HG03571 (cell line): ENCODE data around the gene PITPNM2.
"Not testable (repeated sequence)": the region's sequence is repeated elsewhere in the genome, so short reads cannot be mapped to it uniquely, and the experiment has no call there.

ENCODE experiments used
- ATAC-seq: cut with Tn5 transposase; IDR thresholded peaks from one replicate; pipeline ENCODE4 v1.9.1; 2021; ENCODE audit not compliant: unreplicated experiment

PITPNM2 gene

DNA sequence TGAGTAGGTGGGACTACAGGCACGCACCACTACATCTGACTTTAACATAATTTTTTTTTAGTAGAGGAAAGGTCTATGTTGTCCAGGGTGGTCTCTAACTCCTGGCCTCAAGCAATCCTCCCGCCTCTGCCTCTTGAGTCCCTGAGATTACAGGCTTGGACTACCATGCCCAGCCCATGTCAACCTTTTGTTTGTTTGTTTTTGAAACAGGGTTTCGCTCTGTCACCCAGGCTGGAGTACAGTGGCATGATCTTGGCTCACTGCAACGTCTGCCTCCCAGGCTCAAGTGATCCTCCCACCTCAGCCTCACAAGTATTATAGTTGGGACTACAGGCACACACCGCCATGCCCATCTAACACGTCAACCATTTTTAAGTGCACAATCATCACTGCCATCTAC, 29.2 kb downstream of the PITPNM2 start:
- ATAC-seq = no peak

DNA sequence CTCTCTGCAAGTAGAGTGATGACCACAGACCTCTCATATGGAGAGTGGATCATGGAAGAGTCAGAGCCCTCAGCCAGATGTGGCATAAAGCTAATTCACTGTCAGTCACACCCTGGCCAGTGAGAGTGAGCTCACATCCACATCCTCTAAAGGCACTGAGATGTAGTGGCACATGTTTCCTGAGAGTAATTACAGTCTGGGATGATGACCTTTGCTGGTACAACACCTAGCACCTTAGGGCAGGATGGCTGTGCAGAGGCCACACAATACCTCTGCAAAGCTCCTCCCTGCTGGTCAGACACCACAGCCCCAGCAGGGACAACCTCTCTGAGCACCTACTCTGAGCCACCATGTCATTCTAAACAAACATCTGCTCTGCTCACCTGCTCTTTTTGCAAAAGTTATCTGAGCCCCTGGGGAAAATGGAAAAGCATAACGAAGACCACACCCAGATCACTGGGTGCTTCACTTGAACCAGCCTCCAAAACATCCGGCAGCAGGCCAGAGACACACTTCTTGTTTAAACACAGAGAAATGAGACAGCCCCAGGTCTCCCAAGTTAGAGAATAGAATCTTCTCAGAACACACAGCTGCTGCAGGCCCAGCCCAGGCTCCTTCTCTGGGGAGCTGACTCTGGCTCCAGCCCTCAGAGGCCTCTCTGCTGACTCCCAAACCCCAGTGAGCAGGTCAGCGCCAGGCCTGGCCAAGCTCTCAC, 30.3 kb downstream of the PITPNM2 start:
- ATAC-seq = no peak

DNA sequence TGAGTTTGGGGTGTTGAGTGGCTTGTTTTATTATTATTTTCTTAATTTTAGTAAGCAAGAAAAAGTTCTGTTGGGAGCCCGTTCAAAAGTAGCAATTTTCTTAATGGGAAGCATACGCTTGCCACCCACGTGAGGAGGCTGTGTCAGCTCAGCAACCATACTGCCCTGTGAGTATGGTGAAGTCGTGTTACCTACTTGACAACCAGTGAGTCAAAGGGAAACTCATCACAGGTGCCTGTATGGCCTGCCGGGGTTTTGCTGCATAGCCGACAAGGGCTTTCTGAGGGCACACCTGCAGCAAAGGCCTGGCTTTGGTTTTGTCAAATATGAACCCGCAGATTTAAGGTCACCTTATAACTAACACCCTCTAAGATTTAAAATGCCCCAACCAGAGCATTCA, 31.1 kb downstream of the PITPNM2 start:
- peak; percentile 54 for ATAC-seq

DNA sequence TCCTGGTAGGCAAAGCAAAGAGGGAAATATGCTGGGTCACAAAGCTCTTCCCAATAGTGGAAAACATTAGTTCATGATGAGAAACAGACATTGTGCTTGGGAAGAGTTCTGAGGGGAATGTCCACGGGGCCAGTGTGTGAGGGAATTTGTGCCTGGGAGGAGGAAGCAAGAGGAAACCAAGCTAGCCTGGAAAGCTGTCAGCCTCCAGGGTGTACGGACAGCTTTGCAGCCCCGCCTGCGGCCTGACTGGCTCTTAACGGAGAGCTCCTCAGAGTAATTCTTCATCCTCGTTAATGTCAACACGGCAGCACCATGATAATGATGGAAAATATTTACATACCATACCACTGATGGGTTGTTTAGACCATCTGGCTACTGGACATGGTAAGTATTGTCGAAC, 32.4 kb downstream of the PITPNM2 start:
- ATAC-seq = no peak

DNA sequence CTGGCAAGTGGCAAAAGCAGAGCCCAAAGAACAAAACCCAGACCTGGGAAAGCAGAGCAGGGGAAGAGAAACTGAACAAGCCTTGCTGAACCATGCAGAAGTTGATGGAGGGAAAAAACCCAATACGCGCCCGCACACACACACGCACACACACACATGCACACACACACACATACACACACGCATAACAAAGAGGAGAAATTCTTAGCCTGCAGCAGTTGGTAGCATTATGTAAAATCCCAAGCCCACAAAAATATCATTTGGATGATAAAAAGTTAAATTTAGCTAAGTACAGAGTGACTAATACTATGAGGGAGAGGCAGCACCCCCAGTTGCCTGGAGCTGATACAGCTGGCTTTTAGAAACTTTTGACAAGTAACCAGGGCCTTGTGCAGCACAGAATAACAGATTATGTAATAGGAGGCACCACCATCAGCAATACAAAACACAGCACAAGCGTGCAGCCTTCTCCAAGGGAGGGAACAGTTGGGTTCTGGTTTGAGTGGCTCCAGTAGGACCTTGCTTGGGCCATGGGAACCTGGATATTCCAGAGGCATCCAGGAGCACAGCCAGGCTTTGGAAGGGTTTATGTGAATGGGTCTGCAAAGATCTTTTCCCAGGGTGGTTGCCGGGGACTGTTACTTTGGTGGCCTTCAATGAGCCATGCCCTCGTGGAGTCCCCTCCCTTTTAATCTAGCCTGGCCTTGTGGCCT, 35.3 kb downstream of the PITPNM2 start:
- no peak for ATAC-seq

DNA sequence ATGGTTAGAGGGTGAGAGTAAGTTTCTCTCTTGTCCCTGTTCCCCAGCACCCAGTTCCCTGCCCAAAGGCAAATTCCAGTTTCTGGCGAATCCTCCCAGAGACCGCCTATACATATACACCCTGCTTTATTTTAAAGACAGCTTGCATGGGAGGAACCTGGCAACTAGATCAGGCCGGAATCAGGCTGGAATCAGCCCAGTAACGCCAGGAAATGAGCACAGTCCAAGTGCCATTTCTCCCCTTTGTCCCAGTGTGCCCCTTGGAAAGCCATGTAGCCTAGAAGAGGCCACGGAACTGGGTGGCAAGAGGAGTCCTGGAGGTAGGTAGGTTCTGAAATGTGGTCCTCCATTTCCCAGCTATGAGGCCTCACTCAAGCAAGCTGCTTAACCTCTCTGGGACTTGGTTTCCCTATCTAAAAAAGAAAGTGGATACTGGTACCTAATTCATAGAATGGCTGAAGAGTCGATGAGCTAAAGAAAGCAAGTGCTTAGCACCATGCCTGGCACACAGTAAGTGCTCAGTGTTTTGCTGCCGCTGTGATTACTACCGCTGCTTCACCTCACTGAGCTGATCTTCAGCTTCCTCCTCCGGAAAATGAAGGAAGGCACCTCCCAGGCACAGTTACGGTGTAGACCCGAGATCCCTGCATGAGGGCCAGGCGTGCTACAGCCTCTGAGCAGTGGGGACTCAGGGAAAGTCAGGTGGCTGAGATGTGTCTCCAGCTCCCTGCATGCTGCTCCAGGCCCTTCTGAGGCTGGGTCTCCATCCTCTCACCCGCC, 36.4 kb downstream of the PITPNM2 start:
- ATAC-seq = no peak

DNA sequence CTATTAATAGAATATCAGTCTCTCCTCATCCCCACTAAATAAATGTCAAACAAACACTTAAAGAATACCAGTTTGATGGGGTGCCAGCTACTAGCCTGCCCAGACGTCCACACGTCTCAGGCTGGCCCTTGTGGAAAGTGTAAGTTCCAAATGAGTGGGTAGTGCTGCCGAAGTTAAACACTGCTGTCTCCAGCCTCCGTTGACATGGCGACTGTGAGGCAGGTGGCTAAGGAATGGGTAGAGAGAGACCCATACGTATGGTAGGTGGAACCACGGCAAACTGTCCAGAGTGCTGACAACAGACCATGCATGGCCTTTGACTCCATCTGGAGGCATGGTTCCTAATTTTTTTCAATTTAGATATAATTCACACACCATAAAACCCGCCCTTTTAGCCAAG, 37.9 kb downstream of the PITPNM2 start:
- ATAC-seq = no peak

DNA sequence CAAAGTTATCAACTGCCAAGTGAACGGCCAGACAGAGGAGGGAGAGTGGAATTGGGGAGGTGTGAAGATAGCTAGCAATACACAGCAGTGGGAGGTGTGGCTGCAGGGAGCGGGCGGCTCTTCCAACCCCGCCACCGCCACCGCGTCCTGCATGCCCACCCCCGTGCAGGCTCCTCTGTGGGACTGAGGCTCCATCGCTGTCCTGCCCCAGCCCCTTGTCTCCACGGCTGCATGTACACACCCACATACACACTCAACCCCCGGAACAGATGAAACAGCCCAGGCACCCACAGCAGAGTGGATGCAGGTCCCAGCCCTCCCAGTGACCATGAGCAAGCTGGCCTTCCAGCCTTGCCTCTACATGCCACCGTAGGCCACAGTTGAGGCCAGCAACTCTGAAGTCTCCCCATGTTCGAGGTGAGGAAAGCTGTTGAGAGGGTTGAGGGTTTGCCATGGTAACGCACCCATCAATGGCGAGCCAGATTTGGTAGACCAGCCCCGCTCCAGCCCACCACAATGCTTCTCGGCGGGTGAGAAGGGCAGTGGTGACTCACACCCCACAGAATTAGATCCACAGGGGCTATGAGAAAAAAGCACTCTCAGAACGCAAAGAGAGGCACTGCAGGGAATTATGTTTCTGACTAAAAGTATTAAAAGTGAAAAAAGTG, 39.3 kb downstream of the PITPNM2 start:
- no peak for ATAC-seq

DNA sequence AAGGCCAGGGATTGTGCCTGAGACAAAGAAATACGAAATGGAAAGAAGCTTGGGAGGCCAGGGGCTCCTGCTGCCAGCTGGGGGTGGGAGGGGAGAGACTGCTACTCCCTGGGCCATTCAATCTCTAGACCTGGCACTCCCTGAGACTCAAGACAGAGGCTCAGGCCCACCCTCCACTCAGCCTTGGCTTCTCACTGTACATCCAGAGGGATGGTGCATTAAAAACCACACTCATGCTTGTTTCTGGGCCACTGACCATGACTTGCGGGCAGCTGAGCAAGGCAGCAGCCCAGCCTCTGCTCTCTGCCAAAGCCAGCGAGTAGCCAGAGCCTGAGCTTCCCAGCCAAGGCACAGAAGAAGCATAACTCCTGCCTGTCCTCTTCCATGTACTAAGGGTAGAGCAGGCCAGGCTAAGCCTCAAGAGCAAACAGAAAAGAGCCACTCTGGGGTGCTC, 41.5 kb downstream of the PITPNM2 start:
- no peak for ATAC-seq

DNA sequence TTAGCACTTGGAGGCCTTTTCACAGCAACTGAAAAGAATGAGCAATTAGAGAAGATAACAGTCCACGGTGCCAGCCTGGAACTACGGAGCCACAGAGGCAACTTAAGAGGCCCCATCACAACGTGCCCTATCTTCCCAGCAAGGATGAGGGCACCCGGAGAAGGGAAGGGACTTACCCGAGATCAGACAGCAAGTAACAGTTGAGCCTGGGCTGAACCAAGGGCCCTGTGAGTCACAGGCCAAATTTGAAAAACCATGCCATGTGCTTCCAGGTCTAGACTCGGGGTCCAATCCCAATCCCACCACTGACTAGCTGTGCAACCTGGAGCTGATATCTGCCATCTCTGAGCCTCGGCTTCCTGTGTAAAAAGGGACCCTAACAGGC, 42.2 kb downstream of the PITPNM2 start:
- no peak for ATAC-seq

DNA sequence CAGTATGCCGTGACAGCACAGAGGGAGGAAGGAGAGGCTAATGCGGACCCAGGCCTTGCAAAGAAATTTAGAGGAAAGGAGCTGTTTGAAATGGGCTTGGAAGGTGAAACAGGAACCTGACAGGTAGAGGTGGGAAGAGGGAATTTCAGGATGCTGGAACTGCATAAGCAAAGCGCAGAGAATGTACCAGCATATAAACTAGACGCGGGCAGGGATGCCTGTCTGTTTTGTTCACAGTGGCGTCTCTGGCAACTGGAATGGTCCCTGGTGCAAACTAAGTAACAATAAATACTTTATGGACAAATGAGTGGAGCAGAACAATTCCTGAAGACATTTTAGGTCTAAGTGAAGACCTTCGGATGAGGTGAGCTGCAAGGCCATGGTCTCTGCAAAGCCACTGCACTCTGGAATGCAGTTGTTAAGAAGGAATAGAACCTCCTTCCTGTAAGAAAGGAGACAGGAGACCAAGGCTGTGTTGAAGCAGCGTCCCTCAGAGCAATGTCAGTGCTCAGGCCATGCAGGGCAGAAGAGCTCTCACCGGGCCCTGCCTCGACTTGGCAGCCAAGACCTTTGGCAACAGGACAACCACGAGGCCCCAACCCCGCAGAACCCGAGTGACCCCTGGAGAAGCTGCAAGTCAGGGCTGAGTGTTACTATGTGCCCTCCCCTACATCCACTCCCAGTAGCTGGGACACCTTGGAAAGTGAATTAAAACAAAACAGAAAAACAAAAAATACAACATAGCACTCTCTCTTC, 42.8 kb downstream of the PITPNM2 start:
- ATAC-seq = no peak

DNA sequence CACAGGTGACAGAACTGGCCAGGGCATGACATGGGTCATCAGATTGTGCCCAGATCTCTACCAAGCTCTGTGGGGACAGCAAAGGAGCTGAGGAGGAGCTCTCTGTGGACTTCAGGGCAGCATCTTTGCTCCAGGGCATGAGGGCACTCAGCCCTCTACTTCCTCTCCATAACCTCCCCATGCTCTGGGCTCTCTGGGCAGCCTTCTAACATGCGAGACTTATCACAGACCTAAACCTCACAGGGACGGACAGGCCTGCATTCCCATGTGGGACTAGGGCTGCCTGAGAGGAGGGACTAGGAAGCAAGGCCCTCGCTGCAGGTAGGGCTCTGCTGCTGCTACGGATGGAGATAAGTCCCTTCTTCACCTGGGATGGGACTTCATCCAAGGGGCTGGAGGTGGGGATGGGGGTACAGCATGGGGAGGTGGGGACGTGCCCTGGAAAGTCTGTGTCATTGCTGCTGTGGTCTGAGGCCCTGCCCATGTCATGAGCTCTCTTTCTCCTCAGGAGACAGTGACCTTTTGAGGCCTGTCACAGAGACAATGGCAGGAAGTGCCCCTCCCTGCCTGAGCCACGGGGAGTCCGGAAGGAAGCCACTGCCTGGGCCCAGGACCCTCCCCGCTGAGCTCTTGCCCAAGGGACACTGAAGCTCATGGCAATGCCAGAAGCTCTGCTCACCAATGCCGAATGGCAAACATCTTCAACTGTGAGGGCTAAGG, 44.1 kb downstream of the PITPNM2 start:
- ATAC-seq = no peak

DNA sequence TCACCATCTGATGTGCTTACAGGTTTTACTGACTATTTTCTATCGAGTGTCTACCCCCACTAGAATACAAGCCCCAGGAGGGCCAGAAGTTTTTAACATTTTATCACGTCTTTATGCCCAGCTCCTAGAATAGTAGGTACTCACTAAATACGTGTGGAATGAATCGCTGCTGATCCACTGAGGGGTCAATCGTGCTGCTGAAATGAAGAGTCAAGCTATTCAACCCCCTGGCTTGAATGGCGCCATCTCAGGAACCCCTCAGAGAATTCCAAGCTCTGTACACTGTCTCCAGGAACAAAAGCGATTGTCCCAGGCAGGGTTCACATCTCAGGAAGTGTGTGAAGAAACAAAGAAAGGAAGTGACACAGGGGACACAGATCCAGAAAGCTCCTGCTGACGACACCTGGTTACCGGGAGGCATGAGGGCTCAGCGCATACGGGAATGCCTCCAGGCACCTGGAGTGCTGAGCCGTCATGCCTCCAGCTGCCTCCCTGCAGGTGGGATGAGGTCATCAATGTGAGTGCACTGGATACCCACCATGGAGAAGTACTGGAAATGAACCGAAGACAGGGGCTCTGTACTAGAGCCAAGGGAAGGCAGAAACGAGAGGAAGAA, 45.6 kb downstream of the PITPNM2 start:
- no peak for ATAC-seq

DNA sequence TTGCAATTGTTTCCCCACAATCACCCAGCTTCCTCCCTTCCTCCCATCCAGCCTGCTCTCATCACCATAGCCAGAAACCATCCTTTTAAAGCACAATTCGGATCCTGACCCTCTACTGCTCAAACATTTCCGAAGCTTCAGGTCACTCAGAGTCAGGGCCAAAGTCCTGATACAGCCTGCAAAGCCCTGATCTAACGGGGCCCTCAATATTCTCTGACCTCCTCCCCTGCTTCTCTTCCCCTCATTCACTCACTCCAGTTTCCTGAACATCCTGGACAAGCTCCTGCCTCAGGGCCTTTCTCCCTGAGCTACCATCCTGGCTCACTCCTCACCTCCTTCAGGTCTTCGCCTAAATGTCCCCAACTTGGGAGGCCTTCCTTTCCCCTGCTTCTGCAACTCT, 46.1 kb downstream of the PITPNM2 start:
- ATAC-seq = no peak

DNA sequence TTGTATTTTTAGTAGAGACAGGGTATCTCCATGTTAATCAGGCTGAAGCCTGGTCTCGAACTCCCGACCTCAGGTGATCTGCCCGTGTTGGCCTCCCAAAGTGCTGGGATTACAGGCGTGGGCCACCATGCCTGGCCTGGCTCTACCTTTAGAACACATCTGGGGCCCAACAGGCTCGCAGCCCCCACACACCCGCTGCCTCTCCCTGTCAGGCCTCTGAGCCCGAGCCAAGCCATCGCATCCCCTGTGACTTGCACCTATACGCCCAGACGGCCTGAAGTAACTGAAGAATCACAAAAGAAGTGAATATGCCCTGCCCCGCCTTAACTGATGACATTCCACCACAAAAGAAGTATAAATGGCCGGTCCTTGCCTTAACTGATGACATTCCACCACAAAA, 46.8 kb downstream of the PITPNM2 start:
- not testable (repeated sequence) for ATAC-seq

DNA sequence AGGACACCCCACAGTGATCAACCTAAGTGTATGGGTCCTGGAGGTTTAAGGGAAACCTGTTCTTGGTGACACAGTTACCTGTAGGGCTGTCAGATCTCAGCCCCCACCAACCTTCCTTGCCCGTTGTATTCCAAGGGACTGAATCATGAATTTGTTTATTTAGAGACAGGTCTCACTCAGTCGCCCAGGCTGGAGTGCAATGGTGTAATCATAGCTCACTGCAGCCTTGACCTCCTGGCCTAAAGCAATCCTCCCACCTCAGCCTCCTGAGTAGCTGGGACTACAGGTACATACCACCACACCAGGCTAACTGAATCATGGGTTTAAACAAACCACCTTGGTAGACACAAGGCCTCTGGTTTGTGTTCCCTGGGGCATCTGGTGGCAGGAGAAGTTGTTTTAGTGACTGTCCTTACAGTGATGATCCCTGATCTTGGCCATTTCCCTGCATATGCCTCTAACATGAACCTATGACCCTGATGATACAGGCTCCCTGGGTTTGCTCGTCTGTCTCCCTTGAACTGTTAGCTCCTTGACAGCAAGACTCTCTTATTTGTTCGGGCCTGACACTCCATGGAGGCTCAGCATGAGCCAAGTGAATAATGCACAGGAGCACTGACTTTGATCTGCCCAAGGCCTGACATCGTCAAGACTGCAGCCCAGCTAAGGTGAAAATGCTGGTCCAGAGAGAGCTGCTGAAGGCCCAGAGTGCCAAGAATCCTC, 47.9 kb downstream of the PITPNM2 start:
- ATAC-seq = no peak

DNA sequence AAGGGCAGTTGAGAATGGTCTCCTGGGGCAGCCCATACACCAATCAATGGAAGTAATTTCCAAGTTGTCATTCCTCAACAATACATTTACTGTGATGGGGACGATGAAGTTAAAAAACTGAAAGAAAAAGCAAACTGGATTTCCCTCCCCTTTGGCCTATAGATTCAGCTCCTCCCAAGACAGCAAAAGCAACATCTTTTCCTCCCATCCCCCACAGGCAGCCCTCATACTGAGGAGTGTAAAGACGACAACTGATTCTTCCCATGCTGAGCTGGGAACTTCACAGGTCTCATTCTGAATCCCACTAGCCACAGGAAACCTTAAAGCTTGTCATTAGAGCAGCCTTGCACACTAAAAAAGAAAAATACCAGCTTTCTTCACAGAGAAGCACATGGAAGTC, 48.5 kb downstream of the PITPNM2 start:
- ATAC-seq = no peak

DNA sequence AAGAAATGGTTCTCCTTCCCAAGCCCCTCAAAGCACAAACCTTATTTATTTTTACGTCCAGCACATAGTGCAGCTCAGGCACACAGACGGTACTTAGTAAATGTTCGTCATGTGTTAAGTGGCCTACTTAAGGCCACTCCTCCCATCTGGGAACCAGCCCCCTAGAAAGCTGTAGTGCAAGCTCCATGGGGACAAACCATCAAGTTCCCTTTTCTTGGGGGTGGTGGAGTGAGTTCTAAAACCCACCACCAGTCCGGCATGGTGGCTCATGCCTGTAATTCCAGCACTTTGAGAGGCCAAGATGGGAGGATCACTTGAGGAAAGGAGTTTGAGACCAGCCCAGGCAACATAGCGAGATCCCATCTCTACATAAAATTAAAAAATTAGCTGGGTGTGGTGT, 49.4 kb downstream of the PITPNM2 start:
- no peak for ATAC-seq
